B cell (primary cell): ENCODE results near the gene TBCD. TPM values are rescaled to one million over a fixed set of nuclear protein-coding genes. Genes with fewer than 3 reads are reported as not detected.

Source experiments
- ATAC-seq: fragments of 200-7000 bp; cut with Tn5 transposase; one replicate; pipeline ENCODE4 v1.10.0; 2021; ENCODE audit warnings: low read depth, mild to moderate bottlenecking, moderate number of reproducible peaks, moderate library complexity
- CTCF ChIA-PET: fragments of 350-600 bp; sonication (Branson Sonifier 250); formaldehyde crosslinking; loops from one replicate; lab custom pipeline; 2021; ENCODE audit warnings: antibody characterized with exemption, inconsistent platforms; lab: Charles Lee
- POLR2A ChIA-PET: fragments of 350-600 bp; sonication (Branson Sonifier 250); formaldehyde crosslinking; loops from one replicate; lab custom pipeline; 2021; ENCODE audit warnings: antibody characterized with exemption; lab: Charles Lee
- DNase-seq: peaks from one replicate; pipeline ENCODE4 v3.0.0; 2013
- H2AFZ ChIP-seq: 2 replicates; pipeline ENCODE4 v1.6.1; 2012; ENCODE audit warnings: mild to moderate bottlenecking, low read depth, low read length; ENCODE audit not compliant: insufficient read depth, poor library complexity, severe bottlenecking
- H3K27ac ChIP-seq, 2 donors: 1 replicate in 1 of 2; 2 replicates in 1 of 2; pipeline ENCODE4 v1.5.1; 2012 to 2013; ENCODE audit warnings: low read length in 2 of 2, mild to moderate bottlenecking in 2 of 2, moderate library complexity in 1 of 2
- H3K27me3 ChIP-seq, 4 experiments: fragments of 200-600 bp in 1 of 4; sonication (generic) in 1 of 4; replicated peaks in 1 of 4; 1 replicate in 2 of 4; 2 replicates in 2 of 4; pipeline versions ENCODE4 v1.6.1 to v1.7.0; 2013 to 2016; ENCODE audit warnings: low read length in 3 of 4, mild to moderate bottlenecking in 2 of 4, mixed read lengths in 1 of 4, moderate library complexity in 1 of 4; ENCODE audit not compliant: insufficient read depth in 4 of 4, control insufficient read depth in 3 of 4; ENCODE audit errors: control extremely low read depth in 1 of 4
- H3K36me3 ChIP-seq, 2 experiments: replicated peaks in 1 of 2; 1 replicate in 1 of 2; 2 replicates in 1 of 2; pipeline versions ENCODE4 v1.6.1 to v1.7.1; 2013; ENCODE audit warnings: low read length in 1 of 2; ENCODE audit not compliant: insufficient read depth in 2 of 2, control insufficient read depth in 1 of 2; ENCODE audit errors: control extremely low read depth in 1 of 2, extremely low read depth in 1 of 2
- H3K4me1 ChIP-seq, 2 donors: fragments of 200-600 bp in 1 of 2; sonication (generic) in 1 of 2; 1 replicate in 1 of 2; 2 replicates in 1 of 2; pipeline versions ENCODE4 v1.5.1 to v1.6.1; 2013 to 2017; ENCODE audit warnings: low read length in 2 of 2; ENCODE audit not compliant: control insufficient read depth in 2 of 2, insufficient read depth in 2 of 2
- H3K4me2 ChIP-seq: replicated peaks from 2 replicates; pipeline ENCODE3; 2012; ENCODE audit warnings: mild to moderate bottlenecking, low read depth, low read length; ENCODE audit not compliant: poor library complexity, severe bottlenecking
- H3K4me3 ChIP-seq, 5 experiments: fragments of 200-600 bp in 1 of 5; sonication (generic) in 1 of 5; 1 replicate in 3 of 5; 2 replicates in 2 of 5; pipeline versions ENCODE4 v1.5.1 to v1.7.0; 2011 to 2016; ENCODE audit warnings: low read length in 4 of 5, mild to moderate bottlenecking in 4 of 5, low read depth in 2 of 5, control low read depth in 1 of 5, moderate library complexity in 1 of 5; ENCODE audit not compliant: insufficient read depth in 1 of 5; ENCODE audit errors: control extremely low read depth in 1 of 5, extremely low read depth in 1 of 5
- H3K79me2 ChIP-seq: fragments of 200-600 bp; sonication (generic); one replicate; pipeline ENCODE4 v1.6.0; 2016; ENCODE audit warnings: low read length; ENCODE audit not compliant: control insufficient read depth, insufficient read depth
- H3K9ac ChIP-seq: fragments of 200-600 bp; sonication (generic); 2 replicates; pipeline ENCODE4 v1.6.1; 2017; ENCODE audit warnings: mild to moderate bottlenecking, low read length, moderate library complexity
- H3K9me3 ChIP-seq, 3 donors: one replicate each; pipeline versions ENCODE4 v1.6.1 to v1.7.1; 2013; ENCODE audit warnings: low read length in 2 of 3; ENCODE audit not compliant: control insufficient read depth in 2 of 3, insufficient read depth in 1 of 3; ENCODE audit errors: control extremely low read depth in 1 of 3
- H4K20me1 ChIP-seq: 2 replicates; pipeline ENCODE4 v1.6.0; 2012; ENCODE audit warnings: mild to moderate bottlenecking, low read length; ENCODE audit not compliant: insufficient read depth, control insufficient read depth, poor library complexity, severe bottlenecking
- H3K27ac Mint-ChIP-seq: one replicate; pipeline ENCODE4 v1.8.0; 2021; ENCODE audit warnings: mixed read lengths
- H3K27me3 Mint-ChIP-seq: one replicate; pipeline ENCODE4 v1.8.0; 2021; ENCODE audit warnings: mixed read lengths
- H3K4me1 Mint-ChIP-seq: one replicate; pipeline ENCODE4 v1.8.0; 2021; ENCODE audit warnings: mixed read lengths
- H3K4me3 Mint-ChIP-seq: one replicate; pipeline ENCODE4 v1.8.0; 2021; ENCODE audit warnings: mixed read lengths
- H3K9me3 Mint-ChIP-seq: one replicate; pipeline ENCODE4 v1.8.0; 2022; ENCODE audit warnings: mixed read lengths; ENCODE audit not compliant: insufficient read depth
- EZH2 ChIP-seq: IDR thresholded peaks from 2 replicates; pipeline ENCODE4 v1.6.1; 2012; ENCODE audit warnings: borderline replicate concordance, low read depth, mild to moderate bottlenecking, moderate library complexity, low read length; ENCODE audit not compliant: insufficient read depth, poor library complexity, severe bottlenecking
- WGBS: methylation state at CpG from one replicate; pipeline ENCODE4 v1.1.5; 2013; ENCODE audit warnings: missing lambda C conversion rate; ENCODE audit not compliant: insufficient coverage; 5-methylcytosine and 5-hydroxymethylcytosine counted together
- intact Hi-C: fragments of 100-400 bp; cut with micrococcal nuclease; formaldehyde crosslinking; loops from one replicate; pipeline ENCODE4 v1.10.0; 2022
- polyA plus RNA-seq: library from polyadenylated mRNA; depleted of rRNA; stranded (reverse); fragments of >200 nt; gene quantifications from 2 replicates; pipeline ENCODE4 v1.2.3, GENCODE V29; 2012
- total RNA-seq, 2 donors: library from RNA; stranded (reverse); fragments of 120-200 nt in 1 of 2; gene quantifications; 1 replicate in 1 of 2; 2 replicates in 1 of 2; pipeline versions ENCODE4 v1.2.3 to v1.2.4, GENCODE V29; 2013 to 2022
- TF ChIP-seq, protein P1 (sequence below): fragments of 200-600 bp; IDR thresholded peaks from one replicate; pipeline ENCODE4 v1.8.0; 2022; ENCODE audit warnings: antibody characterized with exemption, mild to moderate bottlenecking

Gene TBCD
- total and polyA plus RNA-seq, 2 donors (not counting 1 experiment from before 2014, with no cell fraction given), result 60.8 to 101 TPM

DNA sequence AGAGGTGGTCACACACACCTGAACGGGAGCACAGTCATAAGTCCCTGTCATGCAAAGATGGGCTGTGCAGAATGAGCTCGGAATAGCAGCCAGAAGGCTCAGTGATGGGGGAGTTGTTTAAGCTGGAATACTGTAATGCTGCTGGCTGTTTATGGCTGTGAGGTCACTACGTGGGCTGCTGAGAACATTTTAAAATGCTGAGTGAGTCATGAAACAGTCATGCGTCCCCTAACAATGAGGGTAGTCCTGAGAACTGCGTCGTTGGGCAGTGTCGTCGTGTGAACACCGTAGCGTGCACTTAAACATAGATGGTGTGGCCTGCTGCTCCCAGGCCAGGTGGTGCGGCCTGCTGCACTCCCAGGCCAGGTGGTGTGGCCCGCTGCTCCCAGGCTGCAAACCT, 39.7 kb downstream of the TBCD start:
- no peak for ATAC-seq
- no peak overlapping the region for H2AFZ ChIP-seq
- peaks cover 7% of the 10 kb centered on the region for H4K20me1 ChIP-seq
- peaks cover 0 to 8% of the 10 kb centered on the region in 2 experiments for H3K36me3 ChIP-seq
- no peaks in the 10 kb centered on the region for H3K9me3 ChIP-seq
- no peaks in the 10 kb centered on the region for H3K4me1 ChIP-seq
- WGBS, result 93% methylated on average over 12 of the region's 12 CpGs
- H3K27me3 ChIP-seq, result no peaks in the 10 kb centered on the region
- H3K27ac ChIP-seq, result no peak overlapping the region
- intact Hi-C loops, result no loop called here
- no peak overlapping the region for H3K4me2 ChIP-seq
- Mint-ChIP-seq H3K9me3 (no peaks in the 10 kb centered on the region), H3K27ac (no peak overlapping the region), H3K4me3 (no peak overlapping the region), H3K27me3 (no peaks in the 10 kb centered on the region), H3K4me1 (peaks cover 3% of the 10 kb centered on the region)
- H3K4me3 ChIP-seq, result no peak overlapping the region
- TF ChIP-seq, protein P1, sequence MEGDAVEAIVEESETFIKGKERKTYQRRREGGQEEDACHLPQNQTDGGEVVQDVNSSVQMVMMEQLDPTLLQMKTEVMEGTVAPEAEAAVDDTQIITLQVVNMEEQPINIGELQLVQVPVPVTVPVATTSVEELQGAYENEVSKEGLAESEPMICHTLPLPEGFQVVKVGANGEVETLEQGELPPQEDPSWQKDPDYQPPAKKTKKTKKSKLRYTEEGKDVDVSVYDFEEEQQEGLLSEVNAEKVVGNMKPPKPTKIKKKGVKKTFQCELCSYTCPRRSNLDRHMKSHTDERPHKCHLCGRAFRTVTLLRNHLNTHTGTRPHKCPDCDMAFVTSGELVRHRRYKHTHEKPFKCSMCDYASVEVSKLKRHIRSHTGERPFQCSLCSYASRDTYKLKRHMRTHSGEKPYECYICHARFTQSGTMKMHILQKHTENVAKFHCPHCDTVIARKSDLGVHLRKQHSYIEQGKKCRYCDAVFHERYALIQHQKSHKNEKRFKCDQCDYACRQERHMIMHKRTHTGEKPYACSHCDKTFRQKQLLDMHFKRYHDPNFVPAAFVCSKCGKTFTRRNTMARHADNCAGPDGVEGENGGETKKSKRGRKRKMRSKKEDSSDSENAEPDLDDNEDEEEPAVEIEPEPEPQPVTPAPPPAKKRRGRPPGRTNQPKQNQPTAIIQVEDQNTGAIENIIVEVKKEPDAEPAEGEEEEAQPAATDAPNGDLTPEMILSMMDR, result no peak
- no peak for TF ChIP-seq EZH2
- H3K9ac ChIP-seq, result no peak overlapping the region
- ChIA-PET POLR2A (no interaction called here), CTCF (interaction anchor here (1.8 kb wide), 1 partner anchor 9 kb away, joined by 5 read pairs; no protein-coding TSS in a partner anchor)
- no peak for DNase-seq
- H3K79me2 ChIP-seq, result peaks cover 8% of the 10 kb centered on the region

DNA sequence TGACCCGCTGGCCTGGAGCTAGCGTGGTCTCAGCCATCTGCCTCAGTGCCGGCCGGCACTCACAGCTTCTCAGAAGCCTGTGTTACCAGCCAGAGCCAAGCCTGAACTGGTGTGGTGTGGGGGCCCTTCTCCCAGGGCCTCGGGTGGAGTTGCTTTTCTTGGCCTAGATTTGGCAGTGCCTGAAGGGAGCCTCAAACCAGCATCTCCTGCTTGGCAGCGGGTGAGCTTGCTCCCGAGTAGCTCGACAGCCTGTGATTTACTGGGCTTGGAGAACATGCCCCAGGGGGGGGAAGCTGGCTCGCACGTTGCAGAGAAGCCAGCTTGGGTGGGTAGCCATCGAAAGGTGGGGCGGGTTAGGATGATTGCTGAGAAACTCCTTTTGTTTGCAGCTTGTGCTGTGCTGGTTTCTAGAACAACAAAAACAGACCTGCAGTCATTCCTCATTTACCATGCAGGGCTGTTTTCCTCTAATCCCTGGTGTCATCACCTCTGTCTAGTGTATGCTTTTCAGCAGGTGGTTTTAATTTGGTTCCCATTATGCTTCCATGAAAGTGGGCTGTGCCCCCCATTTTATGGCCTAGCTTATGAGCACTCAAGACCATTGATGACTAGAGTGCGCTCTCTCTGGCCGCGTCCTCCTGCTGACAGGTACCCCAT, 42.2 kb downstream of the TBCD start:
- Mint-ChIP-seq H3K9me3 (no peaks in the 10 kb centered on the region), H3K27me3 (no peaks in the 10 kb centered on the region), H3K27ac (no peak overlapping the region), H3K4me1 (no peaks in the 10 kb centered on the region), H3K4me3 (no peak overlapping the region)
- H3K36me3 ChIP-seq, result peaks cover 0 to 10% of the 10 kb centered on the region in 2 experiments
- ATAC-seq (no peak), DNase-seq (no peak)
- H3K27me3 ChIP-seq, result no peaks in the 10 kb centered on the region
- intact Hi-C loops, result no loop called here
- no peak overlapping the region for H3K4me2 ChIP-seq
- H3K9ac ChIP-seq, result no peak overlapping the region
- ChIA-PET POLR2A (no interaction called here), CTCF (interaction anchor here (0.7 kb wide), 1 partner anchor 14 kb away, joined by 3 read pairs; no protein-coding TSS in a partner anchor)
- no peak overlapping the region for H3K4me3 ChIP-seq
- H3K79me2 ChIP-seq, result peaks cover 8% of the 10 kb centered on the region
- H3K27ac ChIP-seq, result no peak overlapping the region
- TF ChIP-seq, protein P1, result no peak
- no peak for TF ChIP-seq EZH2
- no peaks in the 10 kb centered on the region for H4K20me1 ChIP-seq
- H3K4me1 ChIP-seq, result no peaks in the 10 kb centered on the region
- H3K9me3 ChIP-seq, result no peaks in the 10 kb centered on the region
- 97% methylated on average over 13 of the region's 15 CpGs for WGBS
- H2AFZ ChIP-seq, result no peak overlapping the region
